ENCODE measurements around the gene PRKCA. TPM values are rescaled to one million over a fixed set of nuclear protein-coding genes. Genes with fewer than 3 reads are reported as not detected.
"Not testable (repeated sequence)": the region's sequence is repeated elsewhere in the genome, so short reads cannot be mapped to it uniquely, and the experiment has no call there.

PRKCA gene
- total and polyA plus RNA-seq, 2 donors from 2014 or later: 8.0 to 50.8 TPM

DNA sequence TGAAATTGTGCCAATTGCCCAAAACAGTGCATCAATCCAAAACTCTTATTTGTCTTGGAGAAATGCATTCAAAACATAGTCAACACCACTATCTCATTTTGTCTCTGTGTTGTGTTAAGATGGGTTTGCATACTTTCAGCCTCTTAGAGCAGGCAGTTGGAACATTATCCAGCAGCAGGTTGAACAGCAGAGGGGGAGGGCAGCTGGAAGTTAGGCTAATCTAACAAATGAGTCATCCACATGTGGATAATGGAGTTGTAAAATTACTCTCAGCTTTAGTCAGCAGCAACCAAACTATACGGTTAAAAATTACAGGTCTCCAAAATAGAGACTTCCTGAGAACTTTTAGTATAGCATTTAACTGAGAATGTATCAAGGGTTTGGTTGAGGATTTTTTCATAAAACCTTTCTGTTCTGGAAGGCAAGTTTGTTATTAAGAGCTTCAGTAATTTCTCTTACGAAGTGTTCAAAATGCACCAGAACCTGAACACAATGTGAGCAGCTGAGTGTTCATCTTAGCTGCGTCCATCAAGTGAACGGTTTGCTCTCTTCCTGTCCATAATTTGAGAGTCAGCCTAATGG is 46.3 kb downstream of the PRKCA start:
- Histone ChIP-seq H3K9me3 (ENCODE audit: control insufficient read depth in 2 of 3, insufficient read depth in 1 of 3, low read length in 3 of 3) (no peaks in the 10 kb centered on the region), H3K27me3 (ENCODE audit: control insufficient read depth, insufficient read depth, low read length) (no peaks in the 10 kb centered on the region), H3K27ac (ENCODE audit: low read depth in 2 of 2, low read length in 2 of 2) (peak overlapping the region in 1 of 2 donors; percentile 34), H3K4me1 (ENCODE audit: control insufficient read depth in 2 of 3, insufficient read depth in 2 of 3, low read depth in 1 of 3, low read length in 3 of 3) (peaks cover 0 to 19% (median 11%) of the 10 kb centered on the region in 3 donors), H3K4me3 (ENCODE audit: low read length in 3 of 3) (no peak overlapping the region), H3K36me3 (ENCODE audit: control insufficient read depth in 2 of 3, insufficient read depth in 3 of 3, low read length in 3 of 3) (no peaks in the 10 kb centered on the region), H3K9ac (ENCODE audit: low read length in 3 of 3) (no peak overlapping the region)
- DNase-seq (peak in 2 of 5 donors; percentile 63 to 64), FAIRE-seq (no peak)
- intact Hi-C loops (cut with DNase I): no loop called here
- TF ChIP-seq, protein P1, sequence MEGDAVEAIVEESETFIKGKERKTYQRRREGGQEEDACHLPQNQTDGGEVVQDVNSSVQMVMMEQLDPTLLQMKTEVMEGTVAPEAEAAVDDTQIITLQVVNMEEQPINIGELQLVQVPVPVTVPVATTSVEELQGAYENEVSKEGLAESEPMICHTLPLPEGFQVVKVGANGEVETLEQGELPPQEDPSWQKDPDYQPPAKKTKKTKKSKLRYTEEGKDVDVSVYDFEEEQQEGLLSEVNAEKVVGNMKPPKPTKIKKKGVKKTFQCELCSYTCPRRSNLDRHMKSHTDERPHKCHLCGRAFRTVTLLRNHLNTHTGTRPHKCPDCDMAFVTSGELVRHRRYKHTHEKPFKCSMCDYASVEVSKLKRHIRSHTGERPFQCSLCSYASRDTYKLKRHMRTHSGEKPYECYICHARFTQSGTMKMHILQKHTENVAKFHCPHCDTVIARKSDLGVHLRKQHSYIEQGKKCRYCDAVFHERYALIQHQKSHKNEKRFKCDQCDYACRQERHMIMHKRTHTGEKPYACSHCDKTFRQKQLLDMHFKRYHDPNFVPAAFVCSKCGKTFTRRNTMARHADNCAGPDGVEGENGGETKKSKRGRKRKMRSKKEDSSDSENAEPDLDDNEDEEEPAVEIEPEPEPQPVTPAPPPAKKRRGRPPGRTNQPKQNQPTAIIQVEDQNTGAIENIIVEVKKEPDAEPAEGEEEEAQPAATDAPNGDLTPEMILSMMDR (IDR thresholded peaks at IDR 0.05; ENCODE audit: borderline replicate concordance, extremely low read depth, insufficient read depth): no peak

DNA sequence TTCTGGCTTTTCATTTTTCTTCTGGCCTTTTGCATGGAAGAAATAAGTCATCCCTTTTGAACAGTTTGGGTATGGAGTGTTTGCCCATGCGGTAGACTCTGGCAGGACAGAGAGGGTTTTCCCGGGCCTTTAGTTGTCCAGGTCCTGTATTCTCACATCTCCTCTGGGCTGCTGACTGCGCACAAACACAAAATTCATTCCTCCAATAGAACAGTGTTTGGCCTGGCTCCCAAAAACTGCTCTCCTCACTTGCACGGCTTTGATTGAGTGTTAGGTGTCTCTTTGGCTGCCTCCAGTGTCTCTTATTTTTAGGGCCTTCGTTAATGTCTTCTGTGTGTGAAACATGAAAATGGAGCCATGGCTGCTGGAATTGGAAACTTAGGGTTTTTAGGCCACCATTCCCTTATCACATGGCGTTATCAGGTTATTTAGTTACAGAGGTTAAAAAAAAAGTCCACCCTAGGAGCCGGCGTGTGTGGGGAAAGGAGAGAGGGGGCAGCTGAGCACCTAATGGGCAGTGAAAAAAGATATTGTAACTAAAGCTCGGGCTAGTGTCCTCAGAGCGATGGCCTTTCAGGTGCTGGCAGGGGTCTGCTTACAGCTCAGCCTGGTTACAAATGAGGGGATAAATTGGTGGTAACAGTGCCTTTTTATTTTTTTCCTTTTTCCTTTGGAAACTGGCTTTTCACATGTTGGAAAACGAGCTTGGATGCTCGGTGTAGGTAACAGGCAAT is 47.3 kb downstream of the PRKCA start:
- peaks cover 0 to 19% (median 11%) of the 10 kb centered on the region in 3 donors for H3K4me1 ChIP-seq (ENCODE audit: control insufficient read depth in 2 of 3, insufficient read depth in 2 of 3, low read depth in 1 of 3, low read length in 3 of 3)
- no peaks in the 10 kb centered on the region for H3K36me3 ChIP-seq (ENCODE audit: control insufficient read depth in 2 of 3, insufficient read depth in 3 of 3, low read length in 3 of 3)
- DNase-seq (peak in 3 of 5 donors; percentile 25 to 38 (median 28)), FAIRE-seq (no peak)
- H3K9ac ChIP-seq (ENCODE audit: low read length in 3 of 3): no peak overlapping the region
- peak overlapping the region in 1 of 2 donors; percentile 34 for H3K27ac ChIP-seq (ENCODE audit: low read depth in 2 of 2, low read length in 2 of 2)
- intact Hi-C loops (cut with DNase I): no loop called here
- no peaks in the 10 kb centered on the region for H3K27me3 ChIP-seq (ENCODE audit: control insufficient read depth, insufficient read depth, low read length)
- H3K4me3 ChIP-seq (ENCODE audit: low read length in 3 of 3): no peak overlapping the region
- TF ChIP-seq, protein P1 (IDR thresholded peaks at IDR 0.05; ENCODE audit: borderline replicate concordance, extremely low read depth, insufficient read depth): no peak
- H3K9me3 ChIP-seq (ENCODE audit: control insufficient read depth in 2 of 3, insufficient read depth in 1 of 3, low read length in 3 of 3): no peaks in the 10 kb centered on the region

DNA sequence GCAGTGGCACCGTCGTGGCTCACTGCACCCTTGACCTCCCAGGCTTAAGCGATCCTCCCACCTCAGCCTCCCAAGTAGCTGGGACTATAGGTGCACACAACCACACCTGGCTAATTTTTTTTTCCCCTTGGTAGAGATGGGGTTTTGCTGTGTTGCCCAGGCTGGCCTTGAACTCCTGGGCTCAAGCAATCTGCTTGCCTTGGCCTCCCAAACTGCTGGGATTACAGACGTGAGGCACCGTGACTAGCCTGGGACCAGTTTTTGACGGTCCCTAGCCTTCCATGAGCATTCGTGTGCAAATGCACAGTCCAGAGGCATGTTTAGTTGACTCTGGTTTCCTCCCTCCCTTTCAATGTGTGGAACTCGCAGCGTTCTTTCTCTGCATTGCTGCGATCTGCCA is 48.2 kb downstream of the PRKCA start:
- DNase-seq; H3K27ac ChIP-seq (ENCODE audit: low read depth in 2 of 2, low read length in 2 of 2); H3K27me3 ChIP-seq (ENCODE audit: control insufficient read depth, insufficient read depth, low read length); H3K36me3 ChIP-seq (ENCODE audit: control insufficient read depth in 2 of 3, insufficient read depth in 3 of 3, low read length in 3 of 3); FAIRE-seq; H3K9me3 ChIP-seq (ENCODE audit: control insufficient read depth in 2 of 3, insufficient read depth in 1 of 3, low read length in 3 of 3); intact Hi-C loops (cut with DNase I); H3K4me3 ChIP-seq (ENCODE audit: low read length in 3 of 3); H3K9ac ChIP-seq (ENCODE audit: low read length in 3 of 3): not testable (repeated sequence)
- H3K4me1 ChIP-seq (ENCODE audit: control insufficient read depth in 2 of 3, insufficient read depth in 2 of 3, low read depth in 1 of 3, low read length in 3 of 3): peaks cover 0 to 19% (median 11%) of the 10 kb centered on the region in 3 donors

DNA sequence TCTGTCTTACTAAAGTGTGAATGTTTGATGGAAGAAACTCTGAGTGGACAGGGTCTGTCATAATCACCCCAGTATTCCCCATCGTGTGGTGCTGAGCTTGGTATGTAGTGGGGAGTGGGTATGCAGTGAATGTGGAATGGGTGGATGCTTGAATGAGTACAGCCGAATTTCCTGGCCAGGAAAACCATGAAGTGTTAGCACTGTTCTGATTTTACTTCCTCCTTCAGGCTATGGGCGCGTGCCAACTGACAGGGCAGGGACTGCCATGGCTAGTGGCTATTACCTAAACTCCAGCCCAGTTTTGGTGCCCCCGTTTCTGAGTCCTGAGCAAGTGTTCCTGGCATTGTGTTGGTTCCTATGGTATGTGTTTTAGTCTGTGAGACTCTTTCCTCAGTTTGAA is 48.6 kb downstream of the PRKCA start:
- peak in 1 of 5 donors; percentile 90 for DNase-seq
- Histone ChIP-seq H3K4me1 (ENCODE audit: control insufficient read depth in 2 of 3, insufficient read depth in 2 of 3, low read depth in 1 of 3, low read length in 3 of 3) (peaks cover 0 to 19% (median 11%) of the 10 kb centered on the region in 3 donors), H3K27ac (ENCODE audit: low read depth in 2 of 2, low read length in 2 of 2) (peak overlapping the region in 1 of 2 donors; percentile 8), H3K36me3 (ENCODE audit: control insufficient read depth in 2 of 3, insufficient read depth in 3 of 3, low read length in 3 of 3) (no peaks in the 10 kb centered on the region), H3K9me3 (ENCODE audit: control insufficient read depth in 2 of 3, insufficient read depth in 1 of 3, low read length in 3 of 3) (no peaks in the 10 kb centered on the region), H3K4me3 (ENCODE audit: low read length in 3 of 3) (no peak overlapping the region), H3K9ac (ENCODE audit: low read length in 3 of 3) (no peak overlapping the region), H3K27me3 (ENCODE audit: control insufficient read depth, insufficient read depth, low read length) (no peaks in the 10 kb centered on the region)
- intact Hi-C loops (cut with DNase I): no loop called here
- TF ChIP-seq, protein P1 (IDR thresholded peaks at IDR 0.05; ENCODE audit: borderline replicate concordance, extremely low read depth, insufficient read depth): no peak
- no peak for FAIRE-seq
